ENCODE measurements around the gene VPS25. TPM values are rescaled to one million over a fixed set of nuclear protein-coding genes. Genes with fewer than 3 reads are reported as not detected.

The VPS25 gene
- total and polyA plus RNA-seq, 9 of the 15 experiments (the other 6 are each of a cell fraction or from before 2014, with no cell fraction given), result 123 to 352 (median 180) TPM

- TF ChIP-seq E2F6 (IDR thresholded peaks at IDR 0.05; ENCODE audit: borderline replicate concordance in 1 of 2, extremely low read depth in 1 of 2, insufficient read depth in 1 of 2, insufficient read length in 1 of 2, low read depth in 1 of 2, low read length in 1 of 2, poor library complexity in 1 of 2, severe bottlenecking in 1 of 2) (peak; percentile 97), NFXL1 (CRISPR knock-in tag; IDR thresholded peaks at IDR 0.05) (no peak), RB1 (IDR thresholded peaks at IDR 0.05; ENCODE audit: low read depth) (no peak; the same call in 1 of the 2 replicates), ZNF512 (tag; IDR thresholded peaks at IDR 0.05) (no peak), TCF15 (CRISPR knock-in tag; IDR thresholded peaks at IDR 0.05) (no peak), CHD1 (IDR thresholded peaks at IDR 0.05; ENCODE audit: low read length) (no peak), PML (IDR thresholded peaks at IDR 0.05; ENCODE audit: low read length) (peak; percentile 15; the same call in 1 of the 2 replicates), PHF20 (IDR thresholded peaks at IDR 0.05; ENCODE audit: partially characterized antibody) (peak; percentile 91), ZNF395 (CRISPR knock-in tag; IDR thresholded peaks at IDR 0.05) (peak; percentile 58; the same call in 1 of the 2 replicates), NBN (IDR thresholded peaks at IDR 0.05; ENCODE audit: low read depth) (no peak), CTBP1 (IDR thresholded peaks at IDR 0.05; ENCODE audit: borderline replicate concordance) (peak; percentile 73; the same call in 1 of the 2 replicates), PYGO2 (tag; IDR thresholded peaks at IDR 0.05) (no peak), RBM34 (IDR thresholded peaks at IDR 0.05; ENCODE audit: borderline replicate concordance, insufficient read depth, low read length) (no peak), E4F1 (CRISPR knock-in tag; IDR thresholded peaks at IDR 0.05; ENCODE audit: borderline replicate concordance) (no peak), SMAD4 (CRISPR knock-in tag; conservative IDR thresholded peaks at IDR 0.05) (0 out of 2 replicates have a peak, but pooled peaks have one; percentile 32), HNRNPL (IDR thresholded peaks at IDR 0.05; ENCODE audit: low read depth, low read length) (0 out of 2 replicates have a peak, but pooled peaks have one; percentile 61), TBP (optimal IDR thresholded peaks at IDR 0.05; ENCODE audit: low read depth, low read length) (peak; percentile 47)
Measured at GRCh38 chr17:42798383-42799380, 25.4 kb downstream of the VPS25 start, which contains the start of the genes CNTD1 and COA3 (continued).
